Measurements from ENCODE around the gene KCNC4. TPM values are rescaled to one million over a fixed set of nuclear protein-coding genes. Genes with fewer than 3 reads are reported as not detected.

KCNC4 gene
- total and polyA plus RNA-seq, 5 donors: 4.1 to 8.5 (median 6.7) TPM

- no peaks in the 10 kb centered on the region for H3K4me1 ChIP-seq (ENCODE audit: control insufficient read depth, insufficient read depth, low read length)
- 75% methylated on average over 7 of the region's 7 CpGs for whole genome bisulfite sequencing
- H3K27ac ChIP-seq (ENCODE audit: low read length): no peak overlapping the region
- no peak for DNase-seq
- intact Hi-C loops (cut with DNase I): no loop called here
- no peaks in the 10 kb centered on the region for H3K9me3 ChIP-seq (ENCODE audit: control insufficient read depth, low read length)
- H3K27me3 ChIP-seq (ENCODE audit: control insufficient read depth, insufficient read depth): no peaks in the 10 kb centered on the region
- H3K4me3 ChIP-seq (ENCODE audit: low read length): no peak overlapping the region
- no peak for ATAC-seq
Observed at GRCh38 chr1:110225212-110225611, 15.1 kb downstream of the KCNC4 start.

GRCh38 chr1:110225756-110226404 is 15.8 kb downstream of the KCNC4 start:
- no peak overlapping the region for H3K27ac ChIP-seq (ENCODE audit: low read length)
- intact Hi-C loops (cut with DNase I): no loop called here
- ATAC-seq (no peak), DNase-seq (no peak)
- no peaks in the 10 kb centered on the region for H3K4me1 ChIP-seq (ENCODE audit: control insufficient read depth, insufficient read depth, low read length)
- 94% methylated on average over 18 of the region's 18 CpGs for WGBS
- H3K4me3 ChIP-seq (ENCODE audit: low read length): no peak overlapping the region
- H3K27me3 ChIP-seq (ENCODE audit: control insufficient read depth, insufficient read depth): no peaks in the 10 kb centered on the region
- no peaks in the 10 kb centered on the region for H3K9me3 ChIP-seq (ENCODE audit: control insufficient read depth, low read length)

DNA sequence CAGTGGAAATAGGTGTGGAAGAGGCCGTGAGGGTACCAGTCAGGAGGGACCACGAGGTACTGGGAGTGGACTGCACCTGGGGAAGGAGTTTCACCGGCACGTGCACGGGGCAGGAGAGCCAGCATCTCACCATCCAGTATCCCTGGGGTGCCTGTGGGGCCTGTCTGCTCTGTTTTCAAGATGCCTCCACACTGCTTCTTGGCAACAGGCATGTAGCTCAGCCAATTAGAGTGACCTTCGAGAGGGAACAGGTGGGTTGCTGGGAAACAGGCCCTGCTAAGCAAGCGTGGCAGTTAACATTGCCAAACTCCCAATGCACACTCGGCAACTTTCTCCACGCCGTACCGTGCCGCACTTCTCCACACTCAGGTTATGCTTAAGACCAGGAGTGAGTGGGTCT is 17.7 kb downstream of the KCNC4 start:
- DNase-seq: no peak
- no peaks in the 10 kb centered on the region for H3K27me3 ChIP-seq (ENCODE audit: control insufficient read depth, insufficient read depth)
- no peak overlapping the region for H3K27ac ChIP-seq (ENCODE audit: low read length)
- no peak overlapping the region for H3K4me3 ChIP-seq (ENCODE audit: low read length)
- H3K9me3 ChIP-seq (ENCODE audit: control insufficient read depth, low read length): no peaks in the 10 kb centered on the region
- no peak for ATAC-seq
- H3K4me1 ChIP-seq (ENCODE audit: control insufficient read depth, insufficient read depth, low read length): no peaks in the 10 kb centered on the region
- intact Hi-C loops (cut with DNase I): no loop called here
- WGBS: 94% methylated on average over 12 of the region's 12 CpGs

DNA sequence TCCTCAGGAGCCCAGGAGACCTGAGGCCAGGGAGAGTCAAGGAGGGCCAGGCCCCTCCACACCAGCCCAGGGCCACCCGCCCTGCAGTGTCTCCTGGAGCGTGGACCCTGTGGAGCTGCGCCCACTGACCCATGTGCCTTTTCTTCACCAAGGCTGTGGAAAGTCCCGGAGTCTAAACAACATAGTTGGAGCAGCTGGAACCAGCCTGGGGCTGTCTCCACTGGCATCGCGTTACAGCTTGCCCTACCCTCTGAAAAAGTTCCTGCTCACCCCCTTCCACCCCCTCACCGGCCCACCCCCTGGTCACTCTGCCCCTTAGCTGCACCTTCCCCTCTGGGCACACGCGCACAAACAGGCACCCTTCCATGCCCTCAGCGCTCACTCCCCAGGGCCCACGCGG is 18.3 kb downstream of the KCNC4 start:
- Histone ChIP-seq H3K9me3 (ENCODE audit: control insufficient read depth, low read length) (no peaks in the 10 kb centered on the region), H3K4me3 (ENCODE audit: low read length) (no peak overlapping the region), H3K27ac (ENCODE audit: low read length) (no peak overlapping the region), H3K4me1 (ENCODE audit: control insufficient read depth, insufficient read depth, low read length) (no peaks in the 10 kb centered on the region), H3K27me3 (ENCODE audit: control insufficient read depth, insufficient read depth) (no peaks in the 10 kb centered on the region)
- ATAC-seq (no peak), DNase-seq (no peak)
- 89% methylated on average over 12 of the region's 12 CpGs for WGBS
- intact Hi-C loops (cut with DNase I): no loop called here

DNA sequence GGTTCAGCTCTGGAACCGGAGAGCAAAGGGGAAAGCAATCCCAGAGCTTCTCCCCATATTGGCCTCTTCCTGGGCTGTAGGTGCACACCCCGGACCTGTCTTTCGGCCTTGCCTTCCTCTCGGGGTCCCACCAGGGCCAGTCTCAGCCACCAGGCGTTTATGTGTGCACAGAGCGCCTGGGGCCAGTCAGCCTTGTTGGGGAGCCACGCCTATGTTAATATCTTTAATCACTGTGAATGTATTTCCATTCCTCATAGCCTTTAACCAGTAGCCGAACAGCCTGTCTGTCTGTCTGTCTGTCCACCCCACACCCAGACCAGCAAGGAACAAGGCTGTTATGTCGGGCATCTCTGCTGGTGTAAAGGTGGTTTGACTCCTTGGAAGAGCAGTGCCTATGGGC is 18.8 kb downstream of the KCNC4 start:
- no peak for DNase-seq
- WGBS: 85% methylated on average over 9 of the region's 9 CpGs
- Histone ChIP-seq H3K4me1 (ENCODE audit: control insufficient read depth, insufficient read depth, low read length) (no peaks in the 10 kb centered on the region), H3K27ac (ENCODE audit: low read length) (no peak overlapping the region), H3K4me3 (ENCODE audit: low read length) (no peak overlapping the region), H3K27me3 (ENCODE audit: control insufficient read depth, insufficient read depth) (no peaks in the 10 kb centered on the region), H3K9me3 (ENCODE audit: control insufficient read depth, low read length) (no peaks in the 10 kb centered on the region)
- intact Hi-C loops (cut with DNase I): no loop called here
- ATAC-seq: no peak

GRCh38 chr1:110229348-110230001 is 19.4 kb downstream of the KCNC4 start:
- 85% methylated on average over 21 of the region's 21 CpGs for WGBS
- H3K27ac ChIP-seq (ENCODE audit: low read length): no peak overlapping the region

DNA sequence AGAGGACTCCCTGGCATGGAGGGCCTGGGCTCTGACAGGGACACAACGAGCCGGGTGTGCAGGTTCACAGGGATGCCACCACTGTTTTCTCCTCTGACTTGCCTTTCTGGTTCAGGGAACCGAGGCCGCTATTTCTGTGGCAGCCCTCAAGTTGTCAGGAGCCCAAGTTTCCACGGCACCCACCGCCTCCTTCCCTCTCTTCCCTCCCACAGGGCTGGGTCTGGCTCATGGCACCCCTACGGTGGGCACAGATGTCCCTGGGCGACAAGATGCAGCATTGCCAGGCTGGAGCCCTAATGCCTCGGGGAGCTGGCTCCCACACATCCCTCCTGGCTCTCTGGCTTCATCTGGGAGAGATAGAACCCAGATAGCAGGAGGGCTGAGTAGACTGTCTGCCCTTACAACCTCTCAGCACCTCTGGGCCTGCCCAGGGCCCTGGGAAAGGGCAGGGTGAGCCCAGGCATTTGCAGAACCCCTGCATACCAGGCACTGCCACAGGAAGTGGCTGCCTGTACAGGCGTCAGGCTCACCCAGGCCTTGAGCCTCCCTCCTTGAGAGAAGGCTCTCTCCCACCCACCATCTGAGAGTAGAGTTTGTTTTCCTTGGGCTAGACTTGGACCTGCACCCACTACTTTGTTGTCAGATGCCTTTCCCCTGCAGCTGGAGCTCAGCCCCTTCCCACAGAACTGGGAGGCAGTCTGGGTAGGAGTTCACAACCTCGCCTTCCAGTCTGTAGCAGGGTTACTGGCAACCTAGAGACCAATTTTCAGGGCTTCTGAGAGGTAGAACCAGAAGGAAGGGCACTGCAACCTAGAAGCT is 20.5 kb downstream of the KCNC4 start:
- WGBS: 89% methylated on average over 11 of the region's 11 CpGs
- H3K27me3 ChIP-seq (ENCODE audit: control insufficient read depth, insufficient read depth): no peaks in the 10 kb centered on the region
- H3K4me1 ChIP-seq (ENCODE audit: control insufficient read depth, insufficient read depth, low read length): no peaks in the 10 kb centered on the region
- intact Hi-C loops (cut with DNase I): no loop called here
- no peaks in the 10 kb centered on the region for H3K9me3 ChIP-seq (ENCODE audit: control insufficient read depth, low read length)
- H3K27ac ChIP-seq (ENCODE audit: low read length): no peak overlapping the region
- no peak for DNase-seq
- no peak for ATAC-seq
- H3K4me3 ChIP-seq (ENCODE audit: low read length): no peak overlapping the region

More at GRCh38 chr1:110229348-110230001, 19.4 kb downstream of the KCNC4 start:
- intact Hi-C loops (cut with DNase I): no loop called here
- Histone ChIP-seq H3K4me1 (ENCODE audit: control insufficient read depth, insufficient read depth, low read length) (no peaks in the 10 kb centered on the region), H3K4me3 (ENCODE audit: low read length) (no peak overlapping the region), H3K27me3 (ENCODE audit: control insufficient read depth, insufficient read depth) (no peaks in the 10 kb centered on the region), H3K9me3 (ENCODE audit: control insufficient read depth, low read length) (no peaks in the 10 kb centered on the region)
- ATAC-seq (no peak), DNase-seq (no peak)

DNA sequence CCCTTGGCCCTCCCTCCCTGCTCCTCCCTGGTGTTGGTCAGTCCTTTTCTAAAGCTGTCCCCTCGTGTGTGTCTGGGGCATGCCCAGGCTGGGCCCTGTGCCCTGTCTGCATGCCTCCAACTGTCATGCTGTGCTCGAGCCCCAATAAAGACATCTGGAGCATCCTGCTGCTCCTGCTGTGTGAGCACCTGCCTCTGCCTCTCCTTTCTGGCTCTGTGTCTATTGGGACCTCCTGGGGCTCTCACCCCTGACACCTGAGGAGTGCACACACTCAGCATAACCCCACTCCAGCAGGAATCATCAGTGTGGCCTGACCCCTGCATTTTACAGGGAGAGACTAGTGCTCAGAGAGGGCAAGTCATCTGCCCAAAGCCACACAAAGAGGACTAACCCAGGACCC is 23.7 kb downstream of the KCNC4 start:
- Histone ChIP-seq H3K27ac (ENCODE audit: low read length) (no peak overlapping the region), H3K4me1 (ENCODE audit: control insufficient read depth, insufficient read depth, low read length) (no peaks in the 10 kb centered on the region), H3K9me3 (ENCODE audit: control insufficient read depth, low read length) (no peaks in the 10 kb centered on the region), H3K27me3 (ENCODE audit: control insufficient read depth, insufficient read depth) (no peaks in the 10 kb centered on the region), H3K4me3 (ENCODE audit: low read length) (no peak overlapping the region)
- intact Hi-C loops (cut with DNase I): no loop called here
- WGBS: 67% methylated on average over 2 of the region's 2 CpGs
- ATAC-seq: no peak
- DNase-seq: no peak

GRCh38 chr1:110234691-110235090 is 24.6 kb downstream of the KCNC4 start:
- ATAC-seq: no peak
- H3K4me1 ChIP-seq (ENCODE audit: control insufficient read depth, insufficient read depth, low read length): peaks cover 3% of the 10 kb centered on the region
- 83% methylated on average over 5 of the region's 5 CpGs for WGBS
- H3K27ac ChIP-seq (ENCODE audit: low read length): no peak overlapping the region
- intact Hi-C loops (cut with DNase I): no loop called here
- H3K9me3 ChIP-seq (ENCODE audit: control insufficient read depth, low read length): no peaks in the 10 kb centered on the region
- H3K27me3 ChIP-seq (ENCODE audit: control insufficient read depth, insufficient read depth): no peaks in the 10 kb centered on the region
- no peak for DNase-seq
- no peak overlapping the region for H3K4me3 ChIP-seq (ENCODE audit: low read length)

DNA sequence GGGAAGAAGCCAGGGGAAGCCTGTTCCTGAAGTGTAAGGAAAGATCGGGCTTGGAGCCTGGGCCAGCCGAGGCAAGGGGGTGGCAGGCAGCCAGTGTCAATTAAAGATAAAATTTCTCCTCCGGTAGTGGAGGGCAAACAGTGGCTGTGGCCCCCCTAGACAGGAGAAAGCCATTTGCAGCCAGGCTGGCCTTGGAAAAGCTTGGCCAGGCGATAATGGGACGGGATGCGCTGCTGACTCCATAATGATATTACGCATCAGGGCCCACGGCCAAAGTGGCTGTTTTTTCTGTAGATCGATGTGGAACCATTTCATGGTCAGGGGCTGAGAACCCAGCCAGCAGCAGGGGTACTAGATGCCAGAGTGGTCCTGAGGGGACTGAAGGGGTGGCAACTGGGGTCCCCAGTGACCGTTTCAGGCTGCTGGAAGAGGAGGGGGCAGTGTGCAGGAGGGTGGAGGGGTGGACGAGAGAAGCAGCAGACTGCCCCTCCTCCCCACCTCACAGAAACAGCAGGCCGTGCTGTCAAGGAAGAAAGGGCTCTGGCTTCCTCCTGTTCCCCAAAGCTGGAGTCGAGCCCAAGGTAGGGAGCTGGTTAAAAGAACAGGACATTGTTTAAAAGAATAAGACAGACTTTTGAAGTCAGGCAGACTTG is 25.2 kb downstream of the KCNC4 start:
- no peaks in the 10 kb centered on the region for H3K27me3 ChIP-seq (ENCODE audit: control insufficient read depth, insufficient read depth)
- H3K4me1 ChIP-seq (ENCODE audit: control insufficient read depth, insufficient read depth, low read length): peaks cover 3% of the 10 kb centered on the region
- DNase-seq (peak in 1 of 3 donors; percentile 60), ATAC-seq (peak; percentile 42 to 54)
- H3K4me3 ChIP-seq (ENCODE audit: low read length): no peak overlapping the region
- 38% methylated on average over 13 of the region's 13 CpGs for WGBS
- no peak overlapping the region for H3K27ac ChIP-seq (ENCODE audit: low read length)
- no peaks in the 10 kb centered on the region for H3K9me3 ChIP-seq (ENCODE audit: control insufficient read depth, low read length)
- intact Hi-C loops (cut with DNase I): no loop called here

Measured in right cardiac atrium (tissue), 5 donors.